NT2/D1 (cell line): ENCODE measurements around the gene CDH22.

ENCODE experiments used
- SUZ12 ChIP-seq: IDR thresholded peaks from 2 replicates; pipeline ENCODE4 v1.6.1; 2011; ENCODE audit not compliant: insufficient read length, insufficient read depth; ENCODE audit errors: extremely low read depth
- YY1 ChIP-seq: IDR thresholded peaks from 2 replicates; pipeline ENCODE4 v1.6.1; 2011; ENCODE audit not compliant: insufficient read length, insufficient read depth
- ZNF274 ChIP-seq: IDR thresholded peaks from 2 replicates; pipeline ENCODE4 v1.6.1; 2011; ENCODE audit warnings: mild to moderate bottlenecking, low read depth, low read length

DNA sequence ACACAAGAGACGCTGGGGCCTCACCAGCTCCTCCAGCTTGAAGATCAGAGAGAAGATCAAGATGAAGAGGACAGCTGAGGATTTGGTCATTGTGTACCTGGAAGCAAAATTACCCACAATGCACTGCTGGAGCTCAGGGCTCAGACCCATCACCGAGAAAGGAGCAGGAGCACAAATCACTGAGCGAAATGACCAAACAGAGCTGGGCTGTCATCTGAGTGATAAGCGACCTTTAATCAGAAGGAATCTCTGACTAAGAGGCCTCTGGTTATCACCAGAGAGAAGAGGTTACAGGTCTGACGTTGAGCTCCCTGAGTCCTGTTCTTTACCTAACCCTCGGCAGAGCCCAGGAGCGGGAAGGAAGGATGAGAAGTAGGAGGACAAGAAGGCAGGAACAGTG is 47.5 kb upstream of the CDH22 start:
- TF ChIP-seq YY1 (no peak), ZNF274 (no peak), SUZ12 (no peak)
